PC-9 (cell line): ENCODE measurements around the gene KREMEN1. TPM values are rescaled to one million over a fixed set of nuclear protein-coding genes. Genes with fewer than 3 reads are reported as not detected.

Experiments
- BruUV-seq: library from RNA; stranded (reverse); fragments of 400-500 nt; replicated peaks from 2 replicates; lab custom pipeline; 2021; lab: Mats Ljungman, UMichigan
- CTCF ChIA-PET: fragments of 300-600 bp; sonication (Branson Sonifier 250); formaldehyde crosslinking; loops from one replicate; lab custom pipeline; 2022; ENCODE audit warnings: antibody characterized with exemption; lab: Charles Lee
- POLR2A ChIA-PET: fragments of 300-600 bp; sonication (Branson Sonifier 250); formaldehyde crosslinking; loops from one replicate; lab custom pipeline; 2022; ENCODE audit warnings: antibody characterized with exemption; ENCODE audit not compliant: unreplicated experiment; lab: Charles Lee
- DNase-seq, 2 experiments: peaks; one replicate each; pipeline versions ENCODE4 v3.0.0 to v3.0.0-alpha.2; 2015 to 2022; ENCODE audit warnings: mixed read lengths in 1 of 2
- H2AFZ ChIP-seq: fragments of 200-600 bp; sonication (generic); 2 replicates; pipeline ENCODE4 v1.8.1; 2017; ENCODE audit warnings: antibody characterized with exemption
- H3F3A ChIP-seq: fragments of 200-600 bp; sonication (generic); 2 replicates; pipeline ENCODE4 v1.8.1; 2017; ENCODE audit warnings: antibody characterized with exemption, mild to moderate bottlenecking, low read depth; ENCODE audit not compliant: insufficient read depth
- H3K27ac ChIP-seq: fragments of 200-600 bp; sonication (generic); 2 replicates; pipeline ENCODE4 v1.6.1; 2016; ENCODE audit warnings: mixed run types
- H3K27me3 ChIP-seq: fragments of 200-600 bp; sonication (generic); 2 replicates; pipeline ENCODE4 v1.6.1; 2016; ENCODE audit warnings: low read depth, mixed run types; ENCODE audit not compliant: insufficient read depth
- H3K36me3 ChIP-seq: fragments of 200-600 bp; sonication (generic); 2 replicates; pipeline ENCODE4 v1.6.1; 2016; ENCODE audit warnings: low read depth, mixed run types
- H3K4me1 ChIP-seq: fragments of 200-600 bp; sonication (generic); replicated peaks from 2 replicates; pipeline ENCODE4 v1.6.1; 2016; ENCODE audit warnings: mixed run types; ENCODE audit not compliant: insufficient read depth
- H3K4me2 ChIP-seq: fragments of 200-600 bp; sonication (generic); 2 replicates; pipeline ENCODE4 v1.6.1; 2017; ENCODE audit warnings: mixed run types
- H3K4me3 ChIP-seq: fragments of 200-600 bp; sonication (generic); 2 replicates; pipeline ENCODE4 v1.6.1; 2016; ENCODE audit warnings: mixed run types
- H3K79me2 ChIP-seq: fragments of 200-600 bp; sonication (generic); 2 replicates; pipeline ENCODE4 v1.6.1; 2017; ENCODE audit warnings: low read depth, mixed run types
- H3K9me2 ChIP-seq: fragments of 200-600 bp; sonication (generic); 2 replicates; pipeline ENCODE4 v1.8.1; 2017; ENCODE audit warnings: mild to moderate bottlenecking; ENCODE audit not compliant: insufficient read depth
- H3K9me3 ChIP-seq: fragments of 200-600 bp; sonication (generic); 2 replicates; pipeline ENCODE4 v1.8.1; 2016; ENCODE audit warnings: low read depth; ENCODE audit not compliant: insufficient read depth
- H4K20me1 ChIP-seq: fragments of 200-600 bp; sonication (generic); 2 replicates; pipeline ENCODE4 v1.8.1; 2017; ENCODE audit not compliant: insufficient read depth
- EZH2 ChIP-seq: fragments of 200-600 bp; sonication (generic); IDR thresholded peaks from 2 replicates; pipeline ENCODE4 v1.8.0; 2017; ENCODE audit warnings: antibody characterized with exemption, low read depth
- intact Hi-C: fragments of 100-400 bp; cut with micrococcal nuclease; formaldehyde crosslinking; loops from one replicate; pipeline ENCODE4 v1.10.0; 2022; ENCODE audit not compliant: unreplicated experiment
- total RNA-seq: library from RNA; stranded (reverse); gene quantifications from 2 replicates; pipeline ENCODE4 v1.2.3, GENCODE V29; 2021
- TF ChIP-seq, protein P1 (sequence below): fragments of 200-600 bp; sonication (generic); conservative IDR thresholded peaks from 2 replicates; pipeline ENCODE4 v1.6.1; 2017; ENCODE audit warnings: mixed run types, antibody characterized with exemption, mild to moderate bottlenecking, moderate library complexity

The KREMEN1 gene
- total RNA-seq, 1 experiment from 2014 or later = 6.1 TPM

DNA sequence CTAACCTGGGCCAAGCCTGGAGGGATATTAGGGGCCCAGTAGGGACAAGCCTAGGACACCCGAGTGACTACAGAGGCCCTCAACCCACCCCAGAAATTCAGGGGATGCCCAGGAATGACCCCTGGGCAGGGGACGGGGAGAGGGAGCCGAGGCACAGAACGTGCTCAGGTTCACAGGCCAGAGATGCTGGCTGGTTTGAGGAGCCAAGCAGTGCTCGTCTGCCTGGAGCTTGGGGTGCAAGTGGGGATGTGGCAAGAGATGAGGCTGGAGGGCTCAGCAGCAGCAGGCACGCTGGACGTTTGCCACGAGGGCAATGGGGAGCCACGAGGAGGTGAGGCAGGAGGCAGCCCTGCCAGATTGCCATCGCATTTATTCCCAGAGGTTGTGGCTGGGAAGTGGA lies 98.9 kb downstream of the KREMEN1 start:
- intact Hi-C loops = no loop called here
- CTCF ChIA-PET = no interaction called here

GRCh38 chr22:29172216-29172615 lies 99.4 kb downstream of the KREMEN1 start:
- H3F3A ChIP-seq = no peaks in the 10 kb centered on the region

More for the DNA sequence above, 98.9 kb downstream of the KREMEN1 start:
- Histone ChIP-seq H3K9me2 (no peaks in the 10 kb centered on the region), H3K27ac (no peak overlapping the region), H3F3A (no peaks in the 10 kb centered on the region), H3K9me3 (peaks cover 8% of the 10 kb centered on the region; the same call in 1 of the 2 replicates), H3K79me2 (no peaks in the 10 kb centered on the region), H4K20me1 (no peaks in the 10 kb centered on the region), H3K4me2 (no peak overlapping the region), H3K27me3 (peaks cover 22% of the 10 kb centered on the region), H3K36me3 (no peaks in the 10 kb centered on the region), H2AFZ (no peak overlapping the region), H3K4me3 (no peak overlapping the region), H3K4me1 (no peaks in the 10 kb centered on the region)
- TF ChIP-seq, protein P1, sequence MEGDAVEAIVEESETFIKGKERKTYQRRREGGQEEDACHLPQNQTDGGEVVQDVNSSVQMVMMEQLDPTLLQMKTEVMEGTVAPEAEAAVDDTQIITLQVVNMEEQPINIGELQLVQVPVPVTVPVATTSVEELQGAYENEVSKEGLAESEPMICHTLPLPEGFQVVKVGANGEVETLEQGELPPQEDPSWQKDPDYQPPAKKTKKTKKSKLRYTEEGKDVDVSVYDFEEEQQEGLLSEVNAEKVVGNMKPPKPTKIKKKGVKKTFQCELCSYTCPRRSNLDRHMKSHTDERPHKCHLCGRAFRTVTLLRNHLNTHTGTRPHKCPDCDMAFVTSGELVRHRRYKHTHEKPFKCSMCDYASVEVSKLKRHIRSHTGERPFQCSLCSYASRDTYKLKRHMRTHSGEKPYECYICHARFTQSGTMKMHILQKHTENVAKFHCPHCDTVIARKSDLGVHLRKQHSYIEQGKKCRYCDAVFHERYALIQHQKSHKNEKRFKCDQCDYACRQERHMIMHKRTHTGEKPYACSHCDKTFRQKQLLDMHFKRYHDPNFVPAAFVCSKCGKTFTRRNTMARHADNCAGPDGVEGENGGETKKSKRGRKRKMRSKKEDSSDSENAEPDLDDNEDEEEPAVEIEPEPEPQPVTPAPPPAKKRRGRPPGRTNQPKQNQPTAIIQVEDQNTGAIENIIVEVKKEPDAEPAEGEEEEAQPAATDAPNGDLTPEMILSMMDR = no peak
- POLR2A ChIA-PET = no interaction called here
- BruUV-seq = no TSS peak
- no peak for DNase-seq

DNA sequence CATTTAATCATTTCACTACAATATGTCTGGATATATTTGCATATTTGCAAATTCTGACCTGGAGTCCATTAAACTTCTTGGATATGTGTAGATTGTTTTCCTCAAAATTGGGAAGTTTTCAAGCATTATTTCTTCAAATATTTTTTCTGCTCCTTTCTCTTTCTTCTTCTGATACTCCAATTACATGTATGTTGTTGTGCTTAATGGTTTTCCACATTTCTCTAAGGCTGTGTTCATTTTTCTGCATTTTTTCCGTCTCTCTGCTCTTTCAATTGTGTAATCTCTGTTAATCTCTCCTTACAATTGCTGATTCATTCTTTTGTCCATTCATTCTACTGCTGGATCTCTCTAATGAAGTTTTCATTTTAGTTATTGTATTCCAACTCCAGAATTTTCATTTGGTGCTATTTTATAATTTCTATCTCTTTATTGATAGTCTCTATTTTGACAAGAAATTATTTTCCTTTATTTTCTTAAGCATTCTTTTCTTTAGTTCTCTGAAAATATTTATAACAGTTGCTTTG lies 102.5 kb downstream of the KREMEN1 start:
- Histone ChIP-seq H3K9me3 (peaks cover 8% of the 10 kb centered on the region; the same call in 1 of the 2 replicates), H3K9me2 (no peaks in the 10 kb centered on the region), H3K27ac (no peak overlapping the region), H3K27me3 (peaks cover 20% of the 10 kb centered on the region), H3F3A (no peaks in the 10 kb centered on the region), H2AFZ (no peak overlapping the region), H3K79me2 (no peaks in the 10 kb centered on the region), H3K4me3 (no peak overlapping the region; the same call in 1 of the 2 replicates), H3K4me1 (no peaks in the 10 kb centered on the region), H3K36me3 (no peaks in the 10 kb centered on the region), H4K20me1 (no peaks in the 10 kb centered on the region), H3K4me2 (no peak overlapping the region)
- no peak for DNase-seq
- POLR2A ChIA-PET = no interaction called here
- CTCF ChIA-PET = no interaction called here
- BruUV-seq = no TSS peak
- intact Hi-C loops = no loop called here
- TF ChIP-seq, protein P1 = no peak
- TF ChIP-seq EZH2 = no peak

More at GRCh38 chr22:29172216-29172615, 99.4 kb downstream of the KREMEN1 start:
- intact Hi-C loops = no loop called here
- Histone ChIP-seq H3K4me3 (no peak overlapping the region), H2AFZ (no peak overlapping the region), H3K79me2 (no peaks in the 10 kb centered on the region), H3K4me2 (no peak overlapping the region), H3K27me3 (peaks cover 22% of the 10 kb centered on the region), H3K27ac (no peak overlapping the region), H3K9me2 (no peaks in the 10 kb centered on the region), H3K9me3 (peaks cover 8% of the 10 kb centered on the region; the same call in 1 of the 2 replicates), H4K20me1 (no peaks in the 10 kb centered on the region), H3K4me1 (no peaks in the 10 kb centered on the region), H3K36me3 (no peaks in the 10 kb centered on the region)
- ChIA-PET CTCF (no interaction called here), POLR2A (no interaction called here)
- no TSS peak for BruUV-seq
- TF ChIP-seq, protein P1 = no peak
- TF ChIP-seq EZH2 = no peak
- no peak for DNase-seq
